H1 (cell line): ENCODE measurements around the gene DDA1. TPM values are rescaled to one million over a fixed set of nuclear protein-coding genes. Genes with fewer than 3 reads are reported as not detected.

Source experiments
- ATF3 ChIP-seq: IDR thresholded peaks from 2 replicates; pipeline ENCODE4 v1.6.1; 2011; ENCODE audit warnings: low read depth, mild to moderate bottlenecking, low read length; ENCODE audit not compliant: insufficient read depth
- BCL11A ChIP-seq, 2 experiments: IDR thresholded peaks; one replicate each; pipeline ENCODE4 v1.6.1; 2011; ENCODE audit warnings: low read depth in 2 of 2, low read length in 2 of 2, mild to moderate bottlenecking in 2 of 2
- CBX5 ChIP-seq: fragments of 300-800, 300-1000 bp; sonication (generic); IDR thresholded peaks from 2 replicates; pipeline ENCODE4 v1.7.1; 2016; ENCODE audit warnings: antibody characterized with exemption, low read length, low read depth
- CHD7 ChIP-seq: fragments of 300-600 bp; sonication (generic); IDR thresholded peaks from 2 replicates; pipeline ENCODE4 v1.7.1; 2012; ENCODE audit warnings: low read length, moderate library complexity, mild to moderate bottlenecking, inconsistent platforms; ENCODE audit not compliant: insufficient replicate concordance
- EZH2 ChIP-seq: fragments of 200-600 bp; sonication (generic); IDR thresholded peaks from 2 replicates; pipeline ENCODE4 v1.7.1; 2012; ENCODE audit warnings: low read depth, mild to moderate bottlenecking, moderate library complexity, low read length, inconsistent platforms; ENCODE audit not compliant: severe bottlenecking
- JUND ChIP-seq: IDR thresholded peaks from 2 replicates; pipeline ENCODE4 v1.6.1; 2011; ENCODE audit warnings: mild to moderate bottlenecking, improper control_type of control experiment, low read length
- MAX ChIP-seq: IDR thresholded peaks from 2 replicates; pipeline ENCODE4 v1.6.1; 2012; ENCODE audit warnings: inconsistent platforms
- polyA plus RNA-seq, 7 experiments: library from polyadenylated mRNA; depleted of rRNA in 3 of 7; stranded (reverse) in 5 of 7; unstranded in 2 of 7; fragments of >200 nt in 5 of 7; fragments of 200-250 nt in 2 of 7; gene quantifications; 1 replicate in 5 of 7; 2 replicates in 1 of 7; 4 replicates in 1 of 7; pipeline versions ENCODE4 v1.2.1 to v1.2.3, GENCODE V29; 2011 to 2013; ENCODE audit warnings: missing spikeins in 2 of 7, mixed read lengths in 2 of 7
- total RNA-seq: library from RNA; stranded (reverse); fragmentation: NEBNext Ultra II Directional; extraction: Animal tissue kit (Norgen Biotek cat#: 25700); gene quantifications from 2 replicates; pipeline ENCODE4 v1.2.1, GENCODE V29; 2021

Gene DDA1
- total and polyA plus RNA-seq, 2 of the 8 experiments (the other 6 are each of a cell fraction or from before 2014, with no cell fraction given) = 29.2 to 34.5 TPM

GRCh38 chr19:17259934-17260333 is 49.4 kb upstream of the DDA1 start (continued):
- TF ChIP-seq CHD7 (no peak), EZH2 (no peak), ATF3 (no peak), JUND (no peak), CBX5 (no peak), BCL11A (IDR thresholded peaks at IDR 0.05; ENCODE audit: low read depth in 2 of 2, low read length in 2 of 2) (no peak), MAX (no peak)
